Astrocyte of the cerebellum (primary cell): ENCODE data around the gene ZNF2.
A peak's percentile ranks its signal among the peaks of the same experiment; 100 is the strongest.

Experiments used
- DNase-seq: peaks from one replicate; pipeline ENCODE4 v3.0.0-alpha.2; 2011; ENCODE audit warnings: low read depth
- H3K4me3 ChIP-seq: 2 replicates; pipeline ENCODE4 v1.5.1; 2011; ENCODE audit warnings: mild to moderate bottlenecking, low read depth, low read length, moderate library complexity
- CTCF ChIP-seq: IDR thresholded peaks from 2 replicates; pipeline ENCODE4 v1.5.1; 2012; ENCODE audit warnings: low read length, low read depth, moderate library complexity, mild to moderate bottlenecking; ENCODE audit errors: missing control alignments
- in situ Hi-C: cut with HindIII; loops from 2 replicates; pipeline ENCODE4 v1.10.0; 2017; ENCODE audit warnings: low sequenced_read_pairs

ZNF2 gene

DNA sequence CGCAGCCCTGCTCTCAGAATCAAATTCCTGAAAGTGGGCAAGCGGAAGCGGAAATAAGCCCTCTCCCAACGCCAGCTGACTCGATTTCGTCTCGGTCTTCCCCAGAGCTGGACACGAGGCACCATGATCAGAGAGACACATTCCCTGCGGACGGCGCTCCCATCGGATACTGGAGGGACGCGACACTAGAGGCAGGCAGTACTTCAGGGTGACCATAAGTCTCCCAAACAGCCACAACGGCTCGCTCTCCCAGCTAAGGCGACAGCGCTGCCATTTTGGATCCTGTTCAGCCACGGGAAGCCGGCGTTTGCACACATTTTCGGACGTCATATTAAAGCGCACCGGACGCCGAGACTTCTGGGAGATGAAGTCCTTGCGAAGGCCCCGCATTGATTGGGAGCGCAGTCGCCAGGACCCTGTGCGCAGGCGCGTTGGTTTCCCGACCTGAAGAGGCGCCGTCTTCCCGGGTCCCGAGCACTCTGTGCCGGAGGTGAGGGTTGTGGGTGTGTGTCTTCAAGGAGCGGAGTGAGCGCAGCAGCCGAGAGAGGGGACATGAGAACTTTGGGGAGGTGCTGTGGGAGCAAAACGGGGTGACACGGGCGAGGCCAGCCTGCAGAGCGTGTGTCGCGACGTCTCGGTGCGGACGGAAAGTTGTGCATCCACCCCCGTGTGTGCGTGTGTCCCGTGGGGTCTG, at the start of gene ZNF2:
Gene ZNF2 (plus strand): TSS at position 439 of the 694 bp plus-strand sequence. CDS start 10,418 bp downstream, outside the sequence.
- H3K4me3 ChIP-seq = peak within 1 kb of the TSS; percentile 75
- TF ChIP-seq CTCF = no peak
- in situ Hi-C loops = no loop called here

DNA sequence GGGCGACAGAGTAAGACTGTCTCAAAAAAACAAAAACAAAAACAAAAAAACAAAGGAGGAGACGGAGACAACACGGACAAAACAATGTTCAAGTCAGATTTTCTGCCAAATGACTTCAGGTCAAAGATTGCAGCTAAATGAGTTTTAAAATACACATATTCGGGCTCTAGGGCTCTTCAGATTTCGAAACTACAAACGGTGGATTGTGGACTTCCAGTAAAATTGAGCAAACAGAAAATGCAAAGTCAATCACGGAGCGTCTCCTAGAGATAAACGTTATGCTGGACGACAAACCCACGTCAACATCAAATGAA, 44.6 kb upstream of the ZNF2 start:
- peak overlapping the region; percentile 86 for H3K4me3 ChIP-seq
- DNase-seq = no peak
- TF ChIP-seq CTCF = no peak
- in situ Hi-C loops = no loop called here

More for the DNA sequence above, at the start of gene ZNF2:
- DNase-seq = peak; percentile 97

GRCh38 chr2:95121407-95122196, 44.0 kb upstream of the ZNF2 start, which contains the start of gene MRPS5:
MRPS5 (minus strand) TSS chr2:95121808; CDS start chr2:95121791, 17 bp downstream.
- peak; percentile 12 for TF ChIP-seq CTCF

GRCh38 chr2:95122197-95122551, 43.4 kb upstream of the ZNF2 start:
- peak overlapping the region; percentile 86 for H3K4me3 ChIP-seq
- DNase-seq = no peak
- in situ Hi-C loops = no loop called here
- no peak for TF ChIP-seq CTCF

More at GRCh38 chr2:95121407-95122196, 44.0 kb upstream of the ZNF2 start, which contains the start of gene MRPS5:
- in situ Hi-C loops = no loop called here
- peak within 1 kb of the TSS; percentile 86 for H3K4me3 ChIP-seq
- peak; percentile 22 for DNase-seq

DNA sequence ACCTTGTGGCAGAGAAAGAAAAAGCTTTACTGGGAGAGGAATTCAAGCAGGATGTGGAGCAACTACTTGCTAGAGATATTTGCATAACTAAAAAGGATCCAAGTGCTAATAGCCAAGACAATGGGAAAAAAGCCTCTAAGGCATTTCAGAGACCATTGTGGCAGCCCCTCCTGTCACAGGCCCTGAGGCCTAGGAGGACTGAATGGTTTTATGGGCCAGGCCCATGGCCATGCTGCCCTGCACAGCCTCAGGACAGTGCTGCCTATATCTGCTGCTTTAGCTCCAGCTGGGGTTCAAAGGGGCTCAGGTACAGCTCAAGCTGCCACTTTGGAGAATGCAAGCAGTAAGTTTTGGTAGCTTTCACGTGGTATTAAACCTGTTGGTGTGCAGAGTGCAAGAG, 26.9 kb upstream of the ZNF2 start:
- no peak for DNase-seq
- in situ Hi-C loops = no loop called here
- H3K4me3 ChIP-seq = no peak overlapping the region
- TF ChIP-seq CTCF = no peak

GRCh38 chr2:95143838-95144237, 21.8 kb upstream of the ZNF2 start:
- in situ Hi-C loops = no loop called here
- TF ChIP-seq CTCF = no peak
- DNase-seq = no peak
- H3K4me3 ChIP-seq = no peak overlapping the region
